Peyer's patch (tissue), 4 donors: ENCODE results near the gene SCN5A.

Experiments
- CTCF ChIP-seq, 6 experiments: fragments of 450-650 bp in 4 of 6; fragments of 200-600 bp in 2 of 6; sonication (generic) in 1 of 6; IDR thresholded peaks; one replicate each; pipeline ENCODE4 v1.5.1; 2017 to 2019; ENCODE audit warnings: antibody characterized with exemption in 6 of 6, mild to moderate bottlenecking in 3 of 6, moderate library complexity in 1 of 6
- POLR2A ChIP-seq, 2 donors: fragments of 450-650 bp; IDR thresholded peaks; one replicate each; pipeline ENCODE4 v1.5.1; 2017; ENCODE audit warnings: antibody characterized with exemption in 2 of 2, mild to moderate bottlenecking in 2 of 2, moderate library complexity in 2 of 2

- TF ChIP-seq CTCF (IDR thresholded peaks at IDR 0.05) (no peak), POLR2A (IDR thresholded peaks at IDR 0.05) (no peak)
Observed at GRCh38 chr3:38543586-38543985, 105.9 kb downstream of the SCN5A start.
